ENCODE measurements around the gene ALG14. TPM values are rescaled to one million over a fixed set of nuclear protein-coding genes. Genes with fewer than 3 reads are reported as not detected.

The ALG14 gene
- total and polyA plus RNA-seq, 10 of the 15 experiments (the other 5 are each of a cell fraction or from before 2014, with no cell fraction given), result 2.6 to 19.2 (median 7.5) TPM

DNA sequence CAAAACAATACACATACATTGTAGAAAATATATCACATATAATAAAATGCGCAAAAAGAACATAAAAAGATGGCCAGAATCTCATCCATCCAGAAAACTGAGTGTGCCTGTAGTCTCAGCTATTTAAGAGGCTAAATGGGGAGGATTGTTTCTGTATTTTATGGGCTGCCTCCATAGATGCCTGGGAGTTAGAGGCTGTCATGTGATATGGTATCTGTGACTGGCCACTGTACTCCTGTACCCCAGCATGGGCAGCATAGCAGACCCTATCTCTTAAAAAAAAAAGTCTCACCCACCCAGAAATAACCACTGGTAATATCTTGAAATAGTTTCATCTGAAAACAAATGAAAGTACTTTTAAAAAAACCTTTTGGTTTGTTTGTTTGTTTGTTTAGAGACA is 40.9 kb upstream of the ALG14 start:
- POLR2A ChIA-PET, result no interaction called here
- DNase-seq (ENCODE audit: low read depth, low spot score) (no peak), ATAC-seq (no peak), FAIRE-seq (no peak)
- no peaks in the 10 kb centered on the region for H3K9me3 ChIP-seq (replicated peaks; ENCODE audit: control insufficient read depth, insufficient read depth, low read length)
- H3K4me1 ChIP-seq (ENCODE audit: control insufficient read depth, insufficient read depth, low read length), result no peaks in the 10 kb centered on the region
- no peak overlapping the region for H3K4me3 ChIP-seq
- peaks cover 1 to 4% of the 10 kb centered on the region in 2 experiments for H3K27me3 ChIP-seq (replicated peaks in 1 of 2; ENCODE audit: control insufficient read depth in 2 of 2, insufficient read depth in 2 of 2, low read length in 1 of 2)
- no peaks in the 10 kb centered on the region for H3K36me3 ChIP-seq (ENCODE audit: control insufficient read depth in 2 of 2, insufficient read depth in 2 of 2, low read length in 1 of 2)
- H3K27ac ChIP-seq (ENCODE audit: control insufficient read depth, insufficient read depth), result no peak overlapping the region
- 90% methylated on average over 1 of the region's 1 CpG for WGBS (ENCODE audit: insufficient coverage, insufficient replicate concordance, low lambda C conversion rate, missing lambda C conversion rate)
- intact Hi-C loops (cut with micrococcal nuclease; ENCODE audit: unreplicated experiment), result no loop called here
- H2AFZ ChIP-seq (ENCODE audit: control insufficient read depth, low read depth, low read length), result no peak overlapping the region
- no peak overlapping the region for H3K4me2 ChIP-seq (ENCODE audit: control insufficient read depth, insufficient read depth)
- no TSS peak for BruUV-seq (replicated peaks)
- H3K9ac ChIP-seq (ENCODE audit: control insufficient read depth, insufficient read depth, low read length), result no peak overlapping the region
- in situ Hi-C loops (cut with MboI), result no loop called here
- H4K20me1 ChIP-seq (ENCODE audit: control insufficient read depth, insufficient read depth), result no peaks in the 10 kb centered on the region
- SMC1A ChIA-PET (ENCODE audit: uncharacterized antibody, unreplicated experiment), result no interaction called here
- TF ChIP-seq SREBF2 (IDR thresholded peaks at IDR 0.05; ENCODE audit: low read length) (no peak), STAT1 (conservative IDR thresholded peaks at IDR 0.05) (no peak), BHLHE40 (IDR thresholded peaks at IDR 0.05; ENCODE audit: borderline replicate concordance in 1 of 2, low read depth in 2 of 2, low read length in 1 of 2) (no peak), HDAC2 (IDR thresholded peaks at IDR 0.05) (no peak), TCF7 (IDR thresholded peaks at IDR 0.05; ENCODE audit: borderline replicate concordance) (no peak)
- TF ChIP-seq, protein P1, sequence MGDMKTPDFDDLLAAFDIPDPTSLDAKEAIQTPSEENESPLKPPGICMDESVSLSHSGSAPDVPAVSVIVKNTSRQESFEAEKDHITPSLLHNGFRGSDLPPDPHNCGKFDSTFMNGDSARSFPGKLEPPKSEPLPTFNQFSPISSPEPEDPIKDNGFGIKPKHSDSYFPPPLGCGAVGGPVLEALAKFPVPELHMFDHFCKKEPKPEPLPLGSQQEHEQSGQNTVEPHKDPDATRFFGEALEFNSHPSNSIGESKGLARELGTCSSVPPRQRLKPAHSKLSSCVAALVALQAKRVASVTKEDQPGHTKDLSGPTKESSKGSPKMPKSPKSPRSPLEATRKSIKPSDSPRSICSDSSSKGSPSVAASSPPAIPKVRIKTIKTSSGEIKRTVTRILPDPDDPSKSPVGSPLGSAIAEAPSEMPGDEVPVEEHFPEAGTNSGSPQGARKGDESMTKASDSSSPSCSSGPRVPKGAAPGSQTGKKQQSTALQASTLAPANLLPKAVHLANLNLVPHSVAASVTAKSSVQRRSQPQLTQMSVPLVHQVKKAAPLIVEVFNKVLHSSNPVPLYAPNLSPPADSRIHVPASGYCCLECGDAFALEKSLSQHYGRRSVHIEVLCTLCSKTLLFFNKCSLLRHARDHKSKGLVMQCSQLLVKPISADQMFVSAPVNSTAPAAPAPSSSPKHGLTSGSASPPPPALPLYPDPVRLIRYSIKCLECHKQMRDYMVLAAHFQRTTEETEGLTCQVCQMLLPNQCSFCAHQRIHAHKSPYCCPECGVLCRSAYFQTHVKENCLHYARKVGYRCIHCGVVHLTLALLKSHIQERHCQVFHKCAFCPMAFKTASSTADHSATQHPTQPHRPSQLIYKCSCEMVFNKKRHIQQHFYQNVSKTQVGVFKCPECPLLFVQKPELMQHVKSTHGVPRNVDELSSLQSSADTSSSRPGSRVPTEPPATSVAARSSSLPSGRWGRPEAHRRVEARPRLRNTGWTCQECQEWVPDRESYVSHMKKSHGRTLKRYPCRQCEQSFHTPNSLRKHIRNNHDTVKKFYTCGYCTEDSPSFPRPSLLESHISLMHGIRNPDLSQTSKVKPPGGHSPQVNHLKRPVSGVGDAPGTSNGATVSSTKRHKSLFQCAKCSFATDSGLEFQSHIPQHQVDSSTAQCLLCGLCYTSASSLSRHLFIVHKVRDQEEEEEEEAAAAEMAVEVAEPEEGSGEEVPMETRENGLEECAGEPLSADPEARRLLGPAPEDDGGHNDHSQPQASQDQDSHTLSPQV (IDR thresholded peaks at IDR 0.05), result no peak
- H3K79me2 ChIP-seq (ENCODE audit: control insufficient read depth, insufficient read depth, low read length), result no peaks in the 10 kb centered on the region
- RAD21 ChIA-PET (ENCODE audit: unreplicated experiment), result no interaction called here
- CTCF ChIA-PET, result no interaction called here
